Astrocyte (in vitro differentiated cells and primary cell): ENCODE measurements around the gene XPOT. TPM values are rescaled to one million over a fixed set of nuclear protein-coding genes. Genes with fewer than 3 reads are reported as not detected.

Experiments used
- DNase-seq: peaks from one replicate; pipeline ENCODE4 v3.0.0-alpha.2; 2010; ENCODE audit warnings: low read depth
- FAIRE-seq: peaks from 2 replicates; lab custom pipeline; 2011; peaks lifted over from hg19 to GRCh38; lab: Jason Lieb, UNC
- H2AFZ ChIP-seq: 2 replicates; pipeline ENCODE4 v1.6.0; 2012; ENCODE audit warnings: low read depth, low read length, inconsistent platforms
- H3K27ac ChIP-seq: 2 replicates; pipeline ENCODE4 v1.5.1; 2011; ENCODE audit warnings: low read depth, low read length, inconsistent platforms
- H3K27me3 ChIP-seq: 2 replicates; pipeline ENCODE4 v1.6.0; 2011; ENCODE audit warnings: low read length, inconsistent platforms; ENCODE audit not compliant: insufficient read depth
- H3K36me3 ChIP-seq: 2 replicates; pipeline ENCODE4 v1.5.1; 2011; ENCODE audit warnings: low read length, inconsistent platforms; ENCODE audit not compliant: insufficient read depth
- H3K4me1 ChIP-seq: 2 replicates; pipeline ENCODE4 v1.5.1; 2011; ENCODE audit warnings: low read length, inconsistent platforms; ENCODE audit not compliant: insufficient read depth
- H3K4me2 ChIP-seq: 2 replicates; pipeline ENCODE4 v1.6.0; 2012; ENCODE audit warnings: low read length, inconsistent platforms
- H3K4me3 ChIP-seq: 2 replicates; pipeline ENCODE4 v1.5.1; 2011; ENCODE audit warnings: low read depth, mild to moderate bottlenecking, low read length, inconsistent platforms; ENCODE audit not compliant: insufficient read depth
- H3K79me2 ChIP-seq: 2 replicates; pipeline ENCODE4 v1.6.0; 2012; ENCODE audit warnings: mild to moderate bottlenecking, low read length, inconsistent platforms; ENCODE audit not compliant: insufficient read depth
- H3K9ac ChIP-seq: 2 replicates; pipeline ENCODE4 v1.6.0; 2012; ENCODE audit warnings: mild to moderate bottlenecking, low read length, inconsistent platforms
- H3K9me3 ChIP-seq: 2 replicates; pipeline ENCODE4 v1.5.1; 2012; ENCODE audit warnings: low read depth, mild to moderate bottlenecking, low read length, inconsistent platforms; ENCODE audit not compliant: insufficient read depth
- H4K20me1 ChIP-seq: 2 replicates; pipeline ENCODE4 v1.6.0; 2012; ENCODE audit warnings: low read length, inconsistent platforms; ENCODE audit not compliant: insufficient read depth
- H3K27ac Mint-ChIP-seq: one replicate; pipeline ENCODE4 v1.8.0; 2021; ENCODE audit warnings: mild to moderate bottlenecking, mixed read lengths; ENCODE audit not compliant: unreplicated experiment
- H3K27me3 Mint-ChIP-seq: one replicate; pipeline ENCODE4 v1.8.0; 2021; ENCODE audit warnings: low read depth, mixed read lengths; ENCODE audit not compliant: unreplicated experiment
- H3K36me3 Mint-ChIP-seq: one replicate; pipeline ENCODE4 v1.8.0; 2021; ENCODE audit warnings: low read depth, mixed read lengths; ENCODE audit not compliant: unreplicated experiment
- H3K4me1 Mint-ChIP-seq: one replicate; pipeline ENCODE4 v1.8.0; 2021; ENCODE audit warnings: low read depth, mixed read lengths; ENCODE audit not compliant: unreplicated experiment
- H3K4me3 Mint-ChIP-seq: one replicate; pipeline ENCODE4 v1.8.0; 2021; ENCODE audit warnings: mild to moderate bottlenecking, moderate library complexity, mixed read lengths; ENCODE audit not compliant: unreplicated experiment
- H3K9me3 Mint-ChIP-seq: one replicate; pipeline ENCODE4 v1.8.0; 2021; ENCODE audit warnings: mild to moderate bottlenecking, mixed read lengths; ENCODE audit not compliant: unreplicated experiment
- EZH2 ChIP-seq: IDR thresholded peaks from 2 replicates; pipeline ENCODE4 v1.6.1; 2012; ENCODE audit warnings: mild to moderate bottlenecking, low read length, inconsistent platforms; ENCODE audit not compliant: insufficient read depth
- total RNA-seq: library from RNA; stranded (reverse); gene quantifications from 2 replicates; pipeline ENCODE4 v1.2.1, GENCODE V29; 2021
- TF ChIP-seq, protein P1 (sequence below): IDR thresholded peaks from 2 replicates; pipeline ENCODE4 v1.5.1; 2011; ENCODE audit warnings: low read depth, mild to moderate bottlenecking, inconsistent platforms, low read length, moderate library complexity; ENCODE audit not compliant: insufficient read depth

XPOT gene
- total RNA-seq, 1 donor from 2014 or later, result 142 TPM

DNA sequence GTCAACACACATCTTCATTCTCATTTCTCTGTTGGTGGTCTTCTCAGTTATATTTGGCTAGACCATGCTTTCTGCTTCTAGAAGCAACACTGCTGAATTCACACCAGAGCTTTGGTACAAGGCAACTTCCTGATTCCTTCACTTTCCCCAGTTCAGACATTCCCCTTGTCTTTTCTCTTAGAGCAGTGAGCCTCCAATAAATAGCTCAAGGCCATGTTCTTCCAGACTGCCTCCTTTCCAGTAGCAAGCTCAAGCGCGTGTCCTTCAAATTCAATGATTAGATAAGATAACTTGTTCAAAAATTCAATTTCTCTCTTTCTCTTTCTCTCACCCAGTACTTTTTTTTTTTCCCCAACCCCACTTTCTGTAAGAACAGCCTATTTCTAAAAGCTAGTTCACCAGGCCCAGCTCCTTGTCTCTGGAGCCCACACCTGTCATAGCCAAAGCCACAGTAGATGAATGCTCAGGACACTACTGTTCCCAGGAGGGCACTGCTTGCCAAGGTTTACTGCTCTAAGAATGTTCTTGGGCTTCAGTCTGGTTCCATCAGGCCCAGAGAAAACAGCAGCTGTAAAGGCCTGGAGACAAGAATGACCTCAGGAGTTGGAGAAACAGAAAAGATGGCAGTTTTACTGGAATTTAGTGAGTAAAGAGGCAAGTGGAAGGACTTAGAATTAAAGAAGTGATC, 65.4 kb downstream of the XPOT start:
- H3K9me3 ChIP-seq, result no peaks in the 10 kb centered on the region
- H3K36me3 ChIP-seq, result peaks cover 40% of the 10 kb centered on the region
- no peaks in the 10 kb centered on the region for H3K27me3 ChIP-seq
- H3K4me1 ChIP-seq, result no peaks in the 10 kb centered on the region
- no peak overlapping the region for H3K9ac ChIP-seq
- Mint-ChIP-seq H3K4me1 (no peaks in the 10 kb centered on the region), H3K36me3 (peaks cover 22% of the 10 kb centered on the region), H3K9me3 (no peaks in the 10 kb centered on the region), H3K4me3 (no peak overlapping the region), H3K27ac (no peak overlapping the region), H3K27me3 (no peaks in the 10 kb centered on the region)
- H3K4me2 ChIP-seq, result no peak overlapping the region
- H3K27ac ChIP-seq, result no peak overlapping the region
- DNase-seq, result no peak
- TF ChIP-seq, protein P1, sequence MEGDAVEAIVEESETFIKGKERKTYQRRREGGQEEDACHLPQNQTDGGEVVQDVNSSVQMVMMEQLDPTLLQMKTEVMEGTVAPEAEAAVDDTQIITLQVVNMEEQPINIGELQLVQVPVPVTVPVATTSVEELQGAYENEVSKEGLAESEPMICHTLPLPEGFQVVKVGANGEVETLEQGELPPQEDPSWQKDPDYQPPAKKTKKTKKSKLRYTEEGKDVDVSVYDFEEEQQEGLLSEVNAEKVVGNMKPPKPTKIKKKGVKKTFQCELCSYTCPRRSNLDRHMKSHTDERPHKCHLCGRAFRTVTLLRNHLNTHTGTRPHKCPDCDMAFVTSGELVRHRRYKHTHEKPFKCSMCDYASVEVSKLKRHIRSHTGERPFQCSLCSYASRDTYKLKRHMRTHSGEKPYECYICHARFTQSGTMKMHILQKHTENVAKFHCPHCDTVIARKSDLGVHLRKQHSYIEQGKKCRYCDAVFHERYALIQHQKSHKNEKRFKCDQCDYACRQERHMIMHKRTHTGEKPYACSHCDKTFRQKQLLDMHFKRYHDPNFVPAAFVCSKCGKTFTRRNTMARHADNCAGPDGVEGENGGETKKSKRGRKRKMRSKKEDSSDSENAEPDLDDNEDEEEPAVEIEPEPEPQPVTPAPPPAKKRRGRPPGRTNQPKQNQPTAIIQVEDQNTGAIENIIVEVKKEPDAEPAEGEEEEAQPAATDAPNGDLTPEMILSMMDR, result no peak
- TF ChIP-seq EZH2, result no peak
- FAIRE-seq, result no peak
- H3K4me3 ChIP-seq, result no peak overlapping the region
- H3K79me2 ChIP-seq, result peaks cover 4% of the 10 kb centered on the region
- no peak overlapping the region for H2AFZ ChIP-seq
- peaks cover 4% of the 10 kb centered on the region for H4K20me1 ChIP-seq

DNA sequence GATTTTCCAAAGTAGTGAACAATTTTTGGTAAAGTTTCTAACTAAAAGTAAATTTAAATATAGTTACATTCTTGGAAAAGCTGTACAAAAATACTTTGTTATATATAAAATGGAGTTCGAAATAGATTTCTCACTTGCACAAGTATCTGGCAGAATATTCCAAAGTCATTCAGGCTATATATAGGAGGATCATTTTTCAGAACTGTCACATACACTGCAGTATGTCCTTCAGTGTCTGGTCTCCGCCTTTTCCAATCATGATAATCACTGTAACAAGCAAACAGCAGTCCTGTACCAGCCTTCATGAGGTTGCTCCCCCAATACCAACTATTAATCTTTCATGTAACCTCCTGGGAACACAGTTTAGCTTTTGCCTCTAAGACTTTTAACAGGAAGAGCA, 66.3 kb downstream of the XPOT start:
- Histone ChIP-seq H3K27me3 (no peaks in the 10 kb centered on the region), H3K4me1 (no peaks in the 10 kb centered on the region), H3K4me3 (no peak overlapping the region), H3K36me3 (peaks cover 45% of the 10 kb centered on the region), H4K20me1 (peaks cover 7% of the 10 kb centered on the region), H3K4me2 (no peak overlapping the region), H3K9me3 (peaks cover 2% of the 10 kb centered on the region), H3K9ac (no peak overlapping the region), H2AFZ (no peak overlapping the region), H3K79me2 (peaks cover 12% of the 10 kb centered on the region), H3K27ac (no peak overlapping the region)
- H3K36me3 Mint-ChIP-seq, result peaks cover 25% of the 10 kb centered on the region
- H3K4me1 Mint-ChIP-seq, result no peaks in the 10 kb centered on the region
- FAIRE-seq (no peak), DNase-seq (no peak)
- no peak overlapping the region for H3K4me3 Mint-ChIP-seq
- H3K27ac Mint-ChIP-seq, result no peak overlapping the region
- no peaks in the 10 kb centered on the region for H3K27me3 Mint-ChIP-seq
- no peak for TF ChIP-seq EZH2
- TF ChIP-seq, protein P1, result no peak
- H3K9me3 Mint-ChIP-seq, result peaks cover 2% of the 10 kb centered on the region

DNA sequence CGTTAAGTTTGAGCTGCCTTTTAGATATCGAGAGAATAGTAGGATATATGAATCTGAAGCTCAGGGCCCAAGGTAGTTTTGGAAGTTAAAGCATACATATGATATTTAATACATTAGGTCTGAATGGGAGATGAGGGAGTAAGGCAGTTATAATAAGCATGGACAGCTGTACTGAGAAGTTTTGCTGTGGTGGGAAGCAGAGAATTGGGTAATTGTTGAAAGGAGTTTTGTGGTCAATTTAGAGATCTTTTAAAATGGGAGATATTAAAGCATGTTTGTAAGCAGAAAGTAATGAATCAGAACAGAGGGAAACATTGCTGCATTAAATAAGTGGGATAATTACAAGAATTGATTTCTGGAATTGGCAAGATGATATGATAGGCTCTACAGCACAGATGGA, 69.0 kb downstream of the XPOT start:
- no peak overlapping the region for H3K4me3 Mint-ChIP-seq
- TF ChIP-seq, protein P1, result no peak
- TF ChIP-seq EZH2, result no peak

More for the DNA sequence above, 69.0 kb downstream of the XPOT start:
- Histone ChIP-seq H4K20me1 (peaks cover 26% of the 10 kb centered on the region), H2AFZ (no peak overlapping the region), H3K27ac (no peak overlapping the region), H3K4me3 (no peak overlapping the region), H3K36me3 (peaks cover 44% of the 10 kb centered on the region), H3K9ac (no peak overlapping the region), H3K4me1 (no peaks in the 10 kb centered on the region), H3K79me2 (peaks cover 34% of the 10 kb centered on the region), H3K4me2 (no peak overlapping the region), H3K27me3 (no peaks in the 10 kb centered on the region), H3K9me3 (peaks cover 2% of the 10 kb centered on the region)
- H3K27ac Mint-ChIP-seq, result no peak overlapping the region
- no peak for DNase-seq
- FAIRE-seq, result no peak
- no peaks in the 10 kb centered on the region for H3K27me3 Mint-ChIP-seq
- H3K4me1 Mint-ChIP-seq, result no peaks in the 10 kb centered on the region
- H3K9me3 Mint-ChIP-seq, result peaks cover 6% of the 10 kb centered on the region
- peaks cover 38% of the 10 kb centered on the region for H3K36me3 Mint-ChIP-seq
